K562 (cell line): ENCODE data around the gene BBS1. TPM values are rescaled to one million over a fixed set of nuclear protein-coding genes. Genes with fewer than 3 reads are reported as not detected.

Source experiments
- E2F3 ChIP-seq: fragments of 250-450 bp; sonication (Bioruptor Pico); IDR thresholded peaks from 2 replicates; pipeline ENCODE4 v1.4.0; 2020; ENCODE audit warnings: mild to moderate bottlenecking
- ETV6 ChIP-seq, 3 experiments: fragments of 150-350 bp in 1 of 3; sonication (generic) in 1 of 3; formaldehyde crosslinking in 1 of 3; IDR thresholded peaks; 2 replicates each; pipeline versions ENCODE4 v1.6.1 to v1.8.0; 2014 to 2022; ENCODE audit warnings: borderline replicate concordance in 2 of 3, low read depth in 2 of 3, antibody characterized with exemption in 1 of 3, low read length in 1 of 3, mild to moderate bottlenecking in 1 of 3, missing genetic modification reagents in 1 of 3
- HDAC8 ChIP-seq: fragments of 450-650 bp; IDR thresholded peaks from 2 replicates; pipeline ENCODE4 v1.6.1; 2016; ENCODE audit warnings: mild to moderate bottlenecking, missing genetic modification characterization, moderate library complexity, missing compliant biosample characterization
- HDGF ChIP-seq: fragments of 450-650 bp; IDR thresholded peaks from 2 replicates; pipeline ENCODE4 v1.6.1; 2016
- IFI16 ChIP-seq: fragments of 250-450 bp; sonication (Bioruptor Pico); IDR thresholded peaks from 2 replicates; pipeline ENCODE4 v2.1.2; 2022; ENCODE audit warnings: mild to moderate bottlenecking, inconsistent platforms
- KAT8 ChIP-seq: fragments of 450-650 bp; IDR thresholded peaks from 2 replicates; pipeline ENCODE4 v1.6.1; 2016; ENCODE audit warnings: low read depth, mild to moderate bottlenecking
- MAX ChIP-seq: sonication (generic); formaldehyde crosslinking; IDR thresholded peaks from 2 replicates; pipeline ENCODE4 v1.9.0; 2022; ENCODE audit warnings: mild to moderate bottlenecking, missing genetic modification reagents
- NFE2L1 ChIP-seq: fragments of 450-650 bp; IDR thresholded peaks from 2 replicates; pipeline ENCODE4 v1.6.1; 2016; ENCODE audit warnings: missing genetic modification characterization, low read depth, mild to moderate bottlenecking, missing compliant biosample characterization, moderate library complexity, borderline replicate concordance
- NONO ChIP-seq, 2 experiments: fragments of 200-400 bp in 1 of 2; fragments of 450-650 bp in 1 of 2; formaldehyde crosslinking in 1 of 2; IDR thresholded peaks; 2 replicates each; pipeline ENCODE4 v1.6.1; 2017; ENCODE audit warnings: low read depth in 2 of 2, mild to moderate bottlenecking in 2 of 2, moderate library complexity in 2 of 2, low read length in 1 of 2
- NR4A1 ChIP-seq, 2 experiments: fragments of 250-450 bp in 1 of 2; fragments of 450-650 bp in 1 of 2; sonication (Bioruptor Pico) in 1 of 2; IDR thresholded peaks; 2 replicates each; pipeline versions ENCODE4 v1.4.0 to v1.6.1; 2016 to 2020; ENCODE audit warnings: mild to moderate bottlenecking in 2 of 2, missing compliant biosample characterization in 1 of 2, missing genetic modification characterization in 1 of 2, moderate library complexity in 1 of 2
- U2AF2 ChIP-seq: fragments of 200-400 bp; formaldehyde crosslinking; optimal IDR thresholded peaks from 2 replicates; pipeline ENCODE3; 2017; ENCODE audit warnings: low read depth, mild to moderate bottlenecking, low read length
- USF2 ChIP-seq: sonication (generic); formaldehyde crosslinking; IDR thresholded peaks from 2 replicates; pipeline ENCODE4 v1.5.0; 2020; ENCODE audit warnings: missing genetic modification reagents
- ZNF639 ChIP-seq, 2 experiments: fragments of 200-800 bp in 1 of 2; sonication (Bioruptor generic) in 1 of 2; sonication (generic) in 1 of 2; formaldehyde crosslinking in 1 of 2; IDR thresholded peaks in 1 of 2; conservative IDR thresholded peaks in 1 of 2; 2 replicates each; pipeline versions ENCODE4 v1.5.0 to v1.6.1; 2016 to 2020; ENCODE audit warnings: missing compliant biosample characterization in 1 of 2, missing genetic modification characterization in 1 of 2, missing genetic modification reagents in 1 of 2
- ZNF717 ChIP-seq: fragments of 250-450 bp; sonication (Bioruptor Pico); IDR thresholded peaks from 2 replicates; pipeline ENCODE4 v1.5.0; 2021
- polyA plus RNA-seq, 8 experiments: library from polyadenylated mRNA; depleted of rRNA in 4 of 8; stranded (reverse) in 5 of 8; unstranded in 3 of 8; fragments of >200 nt; fragmentation: Nextera tagmentation in 2 of 8; fragmentation: Illumina TruSeq in 1 of 8; extraction: Ambion mirVana in 2 of 8; extraction: Trizol in 1 of 8; gene quantifications; 2 replicates each; pipeline versions ENCODE4 v1.2.1 to v1.2.3, GENCODE V29; 2011 to 2014; ENCODE audit warnings: inconsistent platforms in 1 of 8, missing spikeins in 1 of 8
- total RNA-seq, 7 experiments: library from RNA; depleted of rRNA in 6 of 7; stranded (reverse); fragments of >200 nt in 6 of 7; fragmentation: Illumina TruSeq in 2 of 7; extraction: Trizol in 2 of 7; gene quantifications; 2 replicates each; pipeline versions ENCODE4 v1.2.1 to v1.2.3, GENCODE V29; 2011 to 2021; ENCODE audit warnings: low replicate concordance in 1 of 7
- TF ChIP-seq, protein P1 (sequence below): fragments of 450-650 bp; conservative IDR thresholded peaks from 2 replicates; pipeline ENCODE4 v1.6.1; 2016; ENCODE audit warnings: missing genetic modification characterization, low read depth, mild to moderate bottlenecking, missing compliant biosample characterization, moderate library complexity
- TF ChIP-seq, protein P2 (sequence below): fragments of 200-800 bp; sonication (Bioruptor generic); IDR thresholded peaks from 2 replicates; pipeline ENCODE4 v1.6.1; 2017; ENCODE audit warnings: missing genetic modification characterization, missing compliant biosample characterization
- TF ChIP-seq, protein P3 (sequence below): sonication (generic); formaldehyde crosslinking; IDR thresholded peaks from 2 replicates; pipeline ENCODE4 v1.4.0; 2020; ENCODE audit warnings: mild to moderate bottlenecking, missing genetic modification reagents

BBS1 gene
- total and polyA plus RNA-seq, 9 of the 15 experiments (the other 6 are each of a cell fraction or from before 2014, with no cell fraction given), result 9.0 to 19.8 (median 12.1) TPM

GRCh38 chr11:66568124-66568916, 57.9 kb downstream of the BBS1 start, which contains the start of gene CTSF (continued):
- TF ChIP-seq KAT8 (no peak), NONO (IDR thresholded peaks at IDR 0.05; ENCODE audit: low read depth in 2 of 2, low read length in 1 of 2) (peak in 1 of 2 experiments; percentile 7; a peak in 1 of 4 replicates), ETV6 (IDR thresholded peaks at IDR 0.05; ENCODE audit: borderline replicate concordance in 1 of 2, low read depth in 2 of 2, low read length in 1 of 2) (no peak), ETV6 (CRISPR knock-in tag; IDR thresholded peaks at IDR 0.05; ENCODE audit: borderline replicate concordance) (0 out of 2 replicates have a peak, but pooled peaks have one; percentile 35), USF2 (CRISPR knock-in tag) (peak; percentile 89), E2F3 (CRISPR knock-in tag) (peak; percentile 77; the same call in 1 of the 2 replicates), U2AF2 (no peak), NR4A1 (CRISPR knock-in tag; IDR thresholded peaks at IDR 0.05) (no peak), NR4A1 (tag; IDR thresholded peaks at IDR 0.05) (no peak), HDAC8 (no peak), IFI16 (CRISPR knock-in tag) (no peak), NFE2L1 (tag) (no peak), ZNF717 (CRISPR knock-in tag) (no peak), HDGF (no peak), ZNF639 (CRISPR knock-in tag; conservative IDR thresholded peaks at IDR 0.05 in 1 of 2, IDR thresholded peaks at IDR 0.05 in 1 of 2) (peak in 1 of 2 experiments; percentile 70; a peak in 2 of 4 replicates), MAX (CRISPR knock-in tag) (peak; percentile 99)
- TF ChIP-seq, protein P1, sequence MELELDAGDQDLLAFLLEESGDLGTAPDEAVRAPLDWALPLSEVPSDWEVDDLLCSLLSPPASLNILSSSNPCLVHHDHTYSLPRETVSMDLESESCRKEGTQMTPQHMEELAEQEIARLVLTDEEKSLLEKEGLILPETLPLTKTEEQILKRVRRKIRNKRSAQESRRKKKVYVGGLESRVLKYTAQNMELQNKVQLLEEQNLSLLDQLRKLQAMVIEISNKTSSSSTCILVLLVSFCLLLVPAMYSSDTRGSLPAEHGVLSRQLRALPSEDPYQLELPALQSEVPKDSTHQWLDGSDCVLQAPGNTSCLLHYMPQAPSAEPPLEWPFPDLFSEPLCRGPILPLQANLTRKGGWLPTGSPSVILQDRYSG (tag), result peak; percentile 64; the same call in 1 of the 2 replicates
- TF ChIP-seq, protein P2, sequence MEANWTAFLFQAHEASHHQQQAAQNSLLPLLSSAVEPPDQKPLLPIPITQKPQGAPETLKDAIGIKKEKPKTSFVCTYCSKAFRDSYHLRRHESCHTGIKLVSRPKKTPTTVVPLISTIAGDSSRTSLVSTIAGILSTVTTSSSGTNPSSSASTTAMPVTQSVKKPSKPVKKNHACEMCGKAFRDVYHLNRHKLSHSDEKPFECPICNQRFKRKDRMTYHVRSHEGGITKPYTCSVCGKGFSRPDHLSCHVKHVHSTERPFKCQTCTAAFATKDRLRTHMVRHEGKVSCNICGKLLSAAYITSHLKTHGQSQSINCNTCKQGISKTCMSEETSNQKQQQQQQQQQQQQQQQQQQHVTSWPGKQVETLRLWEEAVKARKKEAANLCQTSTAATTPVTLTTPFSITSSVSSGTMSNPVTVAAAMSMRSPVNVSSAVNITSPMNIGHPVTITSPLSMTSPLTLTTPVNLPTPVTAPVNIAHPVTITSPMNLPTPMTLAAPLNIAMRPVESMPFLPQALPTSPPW (CRISPR knock-in tag), result no peak; the same call in 1 of the 2 replicates
- TF ChIP-seq, protein P3, sequence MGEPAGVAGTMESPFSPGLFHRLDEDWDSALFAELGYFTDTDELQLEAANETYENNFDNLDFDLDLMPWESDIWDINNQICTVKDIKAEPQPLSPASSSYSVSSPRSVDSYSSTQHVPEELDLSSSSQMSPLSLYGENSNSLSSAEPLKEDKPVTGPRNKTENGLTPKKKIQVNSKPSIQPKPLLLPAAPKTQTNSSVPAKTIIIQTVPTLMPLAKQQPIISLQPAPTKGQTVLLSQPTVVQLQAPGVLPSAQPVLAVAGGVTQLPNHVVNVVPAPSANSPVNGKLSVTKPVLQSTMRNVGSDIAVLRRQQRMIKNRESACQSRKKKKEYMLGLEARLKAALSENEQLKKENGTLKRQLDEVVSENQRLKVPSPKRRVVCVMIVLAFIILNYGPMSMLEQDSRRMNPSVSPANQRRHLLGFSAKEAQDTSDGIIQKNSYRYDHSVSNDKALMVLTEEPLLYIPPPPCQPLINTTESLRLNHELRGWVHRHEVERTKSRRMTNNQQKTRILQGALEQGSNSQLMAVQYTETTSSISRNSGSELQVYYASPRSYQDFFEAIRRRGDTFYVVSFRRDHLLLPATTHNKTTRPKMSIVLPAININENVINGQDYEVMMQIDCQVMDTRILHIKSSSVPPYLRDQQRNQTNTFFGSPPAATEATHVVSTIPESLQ, result peak; percentile 74; the same call in 1 of the 2 replicates
